NCI-H774 (cell line): ENCODE data around the gene KCNAB2.

Experiments used
- DNase-seq: peaks from one replicate; lab custom pipeline; 2025; lab: John Stamatoyannopoulos, UW

KCNAB2 gene

GRCh38 chr1:6030547-6031261 is 15.0 kb upstream of the KCNAB2 start:
- no peak for DNase-seq

DNA sequence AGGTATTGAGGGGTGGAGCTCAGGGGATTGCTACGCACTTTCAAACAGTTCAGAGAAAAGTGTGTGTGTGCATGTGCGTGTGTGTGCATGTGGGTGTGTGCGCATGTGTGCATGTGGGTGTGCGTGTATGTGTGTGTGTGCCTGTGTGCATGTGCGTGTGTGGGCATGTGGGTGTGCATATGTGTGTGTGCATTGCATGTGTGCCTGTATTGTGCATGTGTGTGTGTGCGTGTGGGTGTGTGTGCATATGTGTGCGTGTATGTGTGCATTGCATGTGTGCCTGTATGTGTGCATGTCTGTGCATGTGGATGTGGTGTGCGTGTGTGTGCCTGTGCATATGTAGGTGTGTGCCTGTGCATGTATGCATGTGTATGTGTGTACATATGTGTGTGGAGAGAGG is 12.6 kb upstream of the KCNAB2 start:
- DNase-seq: no peak

- DNase-seq: no peak
Measured at GRCh38 chr1:6033986-6034749, 11.5 kb upstream of the KCNAB2 start.

DNA sequence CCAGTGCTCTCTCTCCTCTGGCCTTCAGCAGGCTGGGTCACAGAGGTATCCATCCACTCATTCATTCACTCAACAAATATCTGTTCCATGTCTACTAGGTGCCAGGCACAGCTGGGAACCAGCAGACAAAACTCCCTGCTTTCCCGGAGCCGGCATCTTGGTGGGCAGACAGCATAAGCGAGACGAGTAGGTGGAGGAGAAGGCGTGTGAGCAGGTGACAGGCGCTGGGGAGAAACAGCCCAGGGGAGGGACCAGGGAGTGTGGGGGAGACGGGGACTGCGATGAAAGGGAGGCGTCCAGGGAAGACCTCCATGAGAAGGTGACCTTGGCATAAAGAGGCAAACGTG is 11.0 kb upstream of the KCNAB2 start:
- no peak for DNase-seq

DNA sequence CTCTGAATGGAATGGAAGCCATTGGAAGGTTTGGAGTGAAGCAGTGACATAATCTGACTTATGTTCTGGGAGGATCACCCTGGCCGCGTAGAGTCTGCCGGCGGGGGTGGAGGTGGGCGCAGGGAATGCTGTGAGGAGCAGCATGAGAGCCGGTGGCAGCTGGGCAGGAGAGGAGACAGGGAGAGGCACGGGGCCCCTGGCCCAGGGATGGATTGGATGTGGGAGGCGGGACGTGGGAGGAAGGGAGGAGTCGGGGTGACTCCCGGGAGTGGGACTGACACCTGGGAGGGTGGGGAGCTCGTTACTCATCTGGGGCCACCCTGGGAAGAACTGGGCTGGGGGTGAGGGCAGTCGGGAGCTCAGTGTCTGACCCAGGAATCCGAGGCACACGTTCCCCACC is 10.4 kb upstream of the KCNAB2 start:
- DNase-seq: no peak

DNA sequence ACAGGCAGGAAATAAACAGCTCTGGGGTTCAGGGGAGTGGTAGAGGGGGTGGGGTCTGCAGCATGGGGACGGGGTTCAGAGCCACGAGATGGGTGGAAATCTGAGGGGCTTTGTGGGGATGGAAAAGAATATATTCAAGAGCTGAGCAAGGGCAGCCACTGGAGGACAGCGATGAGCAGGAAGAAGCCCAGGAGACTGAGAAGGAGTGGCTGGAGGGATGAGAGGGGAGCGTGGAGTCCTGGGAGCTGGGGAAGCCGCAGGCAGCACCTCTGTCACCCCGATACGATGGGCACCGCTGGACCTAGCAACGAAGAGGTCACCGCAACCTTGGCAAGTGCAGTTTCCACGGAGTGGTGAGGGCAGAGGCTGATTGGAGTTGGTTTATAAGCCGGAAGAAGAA is 10.0 kb upstream of the KCNAB2 start:
- no peak for DNase-seq

DNA sequence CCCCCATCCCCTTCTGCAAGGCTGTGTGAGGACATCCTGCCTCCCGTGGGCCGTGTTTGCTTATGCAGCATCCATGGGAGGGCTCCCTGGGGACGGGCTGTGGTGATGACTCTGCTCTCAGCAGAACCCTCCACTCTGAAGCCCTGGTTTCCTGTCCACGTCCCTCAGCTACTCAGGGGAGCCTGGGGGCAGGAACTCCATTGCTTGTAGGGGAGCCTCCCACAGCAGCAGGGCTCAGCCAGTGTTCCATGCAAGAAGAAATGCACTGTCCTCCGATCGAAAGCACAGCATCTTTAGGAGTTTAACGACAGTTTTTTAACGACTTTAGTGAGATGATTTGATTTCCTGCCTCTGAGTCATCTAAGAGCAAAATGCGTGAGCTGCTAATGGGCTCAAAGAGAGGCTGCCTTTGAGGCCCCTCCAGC is 8.3 kb upstream of the KCNAB2 start:
- DNase-seq: no peak

DNA sequence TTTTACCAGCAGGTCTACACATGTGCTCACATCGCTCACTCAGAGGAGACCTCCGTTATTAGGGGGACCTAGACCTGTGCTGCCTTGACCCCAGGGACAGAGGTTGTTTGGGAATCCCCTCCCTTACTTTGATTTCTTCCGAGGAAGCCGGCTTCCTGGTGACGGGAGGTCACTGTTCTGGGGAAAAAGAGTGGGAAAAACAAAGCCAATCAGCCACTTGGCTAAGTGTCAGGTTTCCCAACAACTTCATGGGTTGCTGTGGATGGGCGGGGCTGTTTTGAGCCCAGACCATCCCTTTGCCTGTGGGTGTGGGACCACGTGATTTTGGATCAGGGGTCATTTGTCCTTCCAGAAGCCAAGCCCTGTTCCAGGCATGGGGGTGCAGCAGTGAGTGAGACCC is 7.1 kb upstream of the KCNAB2 start:
- no peak for DNase-seq

DNA sequence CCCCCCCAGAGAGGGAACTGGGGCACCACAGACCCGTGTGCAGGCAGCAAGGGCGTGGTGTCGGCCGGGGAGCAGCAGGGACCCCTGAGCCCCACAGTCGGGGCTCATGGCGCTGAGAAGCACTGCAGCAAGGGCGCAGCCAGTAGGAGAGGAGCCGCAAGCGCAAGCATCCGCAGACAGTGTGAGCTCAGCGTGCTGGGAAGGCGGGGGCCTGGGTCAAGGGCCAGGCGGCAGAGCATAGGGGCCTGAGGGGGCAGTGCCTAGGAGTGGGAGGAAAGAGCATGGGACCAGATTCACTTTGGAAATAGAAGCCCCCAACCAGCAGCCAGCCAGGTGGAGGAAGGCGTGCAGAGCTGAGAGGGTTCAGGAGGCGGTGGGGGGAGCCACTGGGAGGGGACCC is 6.7 kb upstream of the KCNAB2 start:
- DNase-seq: no peak

- DNase-seq: no peak
Measured at GRCh38 chr1:6040444-6040843, 5.2 kb upstream of the KCNAB2 start.

DNA sequence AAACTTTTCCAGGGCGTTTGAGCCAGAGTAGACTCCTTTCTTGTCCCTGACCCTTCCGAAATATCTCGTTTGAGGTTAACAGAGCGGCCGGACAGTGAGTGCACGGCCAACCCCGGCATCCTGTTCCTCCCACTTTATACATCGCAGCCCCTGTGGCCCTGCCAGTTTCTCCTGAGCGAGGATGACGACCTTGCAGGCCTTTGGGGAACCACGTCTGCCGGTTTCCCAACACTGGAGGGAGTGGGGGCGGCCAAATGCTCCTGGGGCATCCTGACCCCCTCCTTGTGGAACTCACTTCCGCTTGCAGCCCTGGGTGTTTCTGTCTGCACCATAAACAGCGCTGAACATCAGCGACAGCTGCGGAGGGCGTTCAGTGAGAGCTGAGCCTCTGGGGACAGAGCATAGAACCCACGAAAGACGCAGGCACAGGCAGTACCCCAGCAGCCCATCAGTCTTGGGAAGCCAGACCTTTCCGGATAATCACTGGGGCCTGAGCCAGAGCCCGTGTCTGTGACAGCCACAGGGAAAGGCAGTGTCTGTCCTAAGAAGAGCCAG is 4.8 kb upstream of the KCNAB2 start:
- DNase-seq: no peak

DNA sequence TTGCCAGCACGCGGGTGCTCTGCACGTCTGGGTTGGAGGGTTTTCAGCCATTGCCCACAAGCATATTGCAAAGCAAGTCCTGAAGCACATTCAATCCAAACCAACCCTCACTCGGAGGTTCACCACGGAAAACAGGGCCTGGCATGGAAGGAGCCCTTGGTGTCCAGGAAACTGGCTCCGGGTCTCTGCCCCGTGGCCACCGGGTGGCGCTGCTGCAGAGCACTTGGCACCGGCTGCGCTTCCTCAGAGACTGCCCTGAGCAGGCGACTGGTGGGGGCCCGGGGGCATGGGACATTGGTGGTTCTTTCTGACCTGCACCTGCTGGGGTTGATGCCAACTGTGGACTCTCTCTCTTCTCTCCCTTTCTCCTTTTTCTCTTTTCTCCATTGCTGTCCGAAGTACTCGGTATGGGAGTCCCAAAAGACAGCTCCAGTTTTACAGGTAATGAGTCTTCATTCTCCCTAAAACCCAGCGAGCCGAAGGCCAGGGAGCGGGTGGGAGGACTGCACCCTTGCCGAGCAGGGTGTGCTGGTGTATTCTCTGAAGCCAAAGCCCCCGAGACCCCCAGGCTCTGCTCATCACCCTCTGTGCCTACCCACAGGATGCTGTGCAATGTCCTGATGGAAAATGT is 4.1 kb upstream of the KCNAB2 start:
- no peak for DNase-seq

- no peak for DNase-seq
Measured at GRCh38 chr1:6043561-6043960, 2.1 kb upstream of the KCNAB2 start.

DNA sequence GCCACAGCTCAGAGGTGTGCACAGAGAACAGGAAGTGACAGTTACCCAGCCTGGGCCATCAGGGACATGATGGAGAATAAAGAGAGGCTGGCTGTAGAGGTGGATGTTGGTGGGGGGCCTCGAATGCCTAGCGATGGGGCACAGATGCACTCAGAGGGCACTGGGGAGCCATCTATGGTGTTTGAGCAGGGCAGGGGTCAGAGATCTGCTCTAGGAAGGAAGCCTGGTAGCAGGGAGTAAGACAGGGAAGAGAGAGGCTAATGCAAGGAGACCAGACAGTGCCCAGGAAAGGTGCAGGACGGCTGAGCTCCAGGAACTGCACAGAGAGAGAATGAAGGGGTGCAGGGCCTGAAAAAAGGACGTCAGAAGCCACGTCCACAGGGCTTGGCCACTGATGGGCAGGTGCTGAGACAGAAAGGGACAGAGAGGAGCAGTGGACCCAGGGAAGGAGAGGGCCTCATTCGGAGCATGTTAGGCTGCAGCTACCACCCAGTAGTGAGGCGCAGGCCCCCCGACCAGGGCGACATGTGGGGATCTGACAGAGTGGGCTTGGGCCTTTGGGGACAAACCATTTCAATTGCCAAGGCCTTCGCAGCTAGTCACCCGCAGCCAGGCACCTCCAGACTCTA is 1.1 kb upstream of the KCNAB2 start:
- no peak for DNase-seq

DNA sequence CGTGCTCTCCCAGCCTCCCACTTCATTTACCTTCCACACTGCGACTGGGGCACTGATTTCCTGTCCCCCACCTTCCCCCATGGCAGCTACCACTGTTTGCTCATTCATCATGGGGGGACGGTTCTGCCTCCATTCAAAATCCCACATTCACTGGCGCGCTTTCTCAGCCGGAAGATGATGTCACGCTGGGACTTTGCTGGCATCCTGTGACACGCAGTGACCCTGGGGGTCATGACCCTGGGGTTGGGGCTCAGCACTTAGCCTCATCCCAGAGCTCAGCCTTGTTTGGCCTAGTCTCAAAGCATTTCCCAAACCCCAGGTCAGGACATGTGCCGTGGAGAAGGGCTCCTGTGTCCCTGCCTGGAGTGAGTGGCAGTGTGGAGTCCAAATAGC is 582 bp upstream of the KCNAB2 start:
- DNase-seq: no peak

- no peak for DNase-seq
Measured at GRCh38 chr1:6046279-6046678, 591 bp downstream of the KCNAB2 start.

DNA sequence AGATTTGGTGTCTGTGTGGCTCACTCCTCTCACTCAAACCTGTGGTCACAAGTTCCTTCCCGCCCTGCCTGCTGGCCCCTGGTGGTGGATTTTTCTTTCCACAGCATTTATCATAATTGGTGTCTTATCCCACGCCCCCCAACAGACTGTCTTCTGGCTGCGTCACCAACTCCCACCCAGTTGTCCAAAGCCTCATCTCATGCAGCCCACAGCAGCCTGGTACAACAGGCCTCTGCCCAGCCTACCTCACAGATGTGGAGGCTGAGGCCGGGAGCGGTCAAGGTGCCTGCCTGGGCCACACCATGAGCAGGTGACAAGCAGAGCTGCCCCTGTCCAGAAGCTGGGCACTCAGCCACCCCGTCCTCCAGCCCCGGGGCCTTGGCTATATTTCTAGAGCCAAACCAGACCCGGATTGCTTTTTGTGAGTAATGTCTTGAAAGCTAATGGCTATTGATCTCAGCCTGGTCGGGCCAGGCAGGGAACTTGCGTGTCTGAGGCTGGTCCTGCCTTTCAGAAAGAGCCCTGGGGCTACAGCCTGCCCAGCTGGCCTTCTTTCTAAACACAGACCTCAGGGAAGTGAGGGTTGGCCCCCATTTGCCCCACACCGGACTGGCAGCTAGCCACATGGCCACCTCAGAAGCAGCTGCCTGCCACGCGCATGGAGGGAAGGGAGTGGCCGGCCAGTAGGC is 2.6 kb downstream of the KCNAB2 start:
- no peak for DNase-seq

DNA sequence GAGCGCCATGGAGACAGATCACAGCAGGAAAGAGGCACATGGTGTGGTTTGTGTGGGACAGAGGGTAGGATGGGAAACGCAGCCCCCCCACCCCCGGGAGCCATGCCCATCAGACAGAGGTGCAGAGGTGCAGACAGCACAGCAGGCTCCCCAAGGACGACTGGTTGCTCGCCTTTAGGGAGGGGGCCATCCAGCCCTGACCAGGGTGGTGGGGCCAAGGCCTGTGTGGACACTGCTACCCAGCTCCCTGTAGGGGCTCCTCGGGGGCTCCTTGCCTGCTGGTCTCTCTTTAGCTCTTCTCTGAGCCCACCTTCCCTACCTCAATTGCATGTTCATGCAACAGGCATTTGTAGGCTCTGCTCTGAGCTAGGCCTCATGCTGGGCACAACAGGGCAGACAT is 3.7 kb downstream of the KCNAB2 start:
- DNase-seq: no peak

DNA sequence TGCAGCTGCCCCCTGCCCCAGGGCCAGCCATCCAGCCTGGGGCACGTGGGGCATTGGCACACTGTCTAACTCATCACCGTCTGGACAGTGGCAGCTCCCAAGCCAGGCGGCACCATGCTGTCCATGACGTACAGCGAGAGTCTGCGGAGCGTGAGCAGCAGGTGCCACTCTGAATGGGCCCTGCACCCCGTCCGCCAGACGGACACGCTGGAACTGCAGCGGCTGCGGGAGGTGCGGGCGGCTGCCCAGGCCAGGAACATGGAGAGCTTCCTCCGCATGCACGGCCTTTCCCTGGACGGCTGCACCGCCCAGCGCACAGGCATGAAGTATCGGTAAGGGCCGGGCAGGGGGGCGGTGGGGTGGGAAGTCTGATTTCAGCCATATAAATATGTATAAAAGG is 5.7 kb downstream of the KCNAB2 start:
- no peak for DNase-seq

GRCh38 chr1:6052543-6053205 is 7.0 kb downstream of the KCNAB2 start:
- DNase-seq: no peak

GRCh38 chr1:6053206-6053546 is 7.5 kb downstream of the KCNAB2 start:
- DNase-seq: no peak

GRCh38 chr1:6054596-6054995 is 8.9 kb downstream of the KCNAB2 start:
- no peak for DNase-seq
